NCI-H510A (cell line): ENCODE data around the gene STX8.
A peak's percentile ranks its signal among the peaks of the same experiment; 100 is the strongest.
"Not testable (repeated sequence)": the region's sequence is repeated elsewhere in the genome, so short reads cannot be mapped to it uniquely, and the experiment has no call there.

Source experiments
- DNase-seq: peaks from one replicate; lab custom pipeline; 2025; lab: John Stamatoyannopoulos, UW

The STX8 gene, protein sequence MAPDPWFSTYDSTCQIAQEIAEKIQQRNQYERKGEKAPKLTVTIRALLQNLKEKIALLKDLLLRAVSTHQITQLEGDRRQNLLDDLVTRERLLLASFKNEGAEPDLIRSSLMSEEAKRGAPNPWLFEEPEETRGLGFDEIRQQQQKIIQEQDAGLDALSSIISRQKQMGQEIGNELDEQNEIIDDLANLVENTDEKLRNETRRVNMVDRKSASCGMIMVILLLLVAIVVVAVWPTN

DNA sequence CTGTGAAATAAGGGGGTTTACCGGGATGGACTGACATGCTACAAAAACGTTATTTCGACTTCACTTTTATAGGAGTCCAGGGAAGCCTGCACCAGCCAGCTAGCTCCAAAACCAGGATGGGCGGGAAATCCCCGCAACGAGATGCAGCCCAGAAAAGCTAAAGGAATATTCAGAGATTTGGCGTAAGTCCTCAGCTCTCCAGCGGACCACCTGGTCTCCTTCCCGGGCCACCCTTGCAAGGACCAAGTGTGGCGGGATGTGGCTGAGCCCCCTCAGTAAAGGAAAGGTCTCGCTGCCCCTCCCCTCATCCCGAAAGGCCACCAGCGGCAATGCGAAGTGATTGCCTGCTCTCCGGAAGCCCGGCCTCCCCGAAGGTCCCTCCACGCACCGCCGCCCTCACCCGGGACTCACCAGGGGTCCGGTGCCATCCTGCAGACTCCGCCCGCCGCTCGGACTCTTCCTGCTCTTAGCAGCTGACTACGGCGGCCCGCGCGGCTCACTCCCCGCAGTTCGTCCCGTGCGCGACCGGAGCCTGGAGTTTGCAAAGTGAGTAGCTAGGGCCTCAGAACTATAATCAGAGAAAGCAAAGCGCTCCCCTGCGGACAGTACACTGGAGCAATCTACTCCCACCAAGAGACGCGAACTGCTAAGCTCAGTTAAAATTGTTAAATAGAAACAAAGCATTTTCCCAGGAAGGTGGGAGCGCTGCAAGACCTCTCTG, at the start of gene STX8:
TSS of gene STX8 (minus strand) at position 440 of the 721 bp plus-strand sequence. CDS start at position 428, 12 bp downstream.
- peak; percentile 85 for DNase-seq

DNA sequence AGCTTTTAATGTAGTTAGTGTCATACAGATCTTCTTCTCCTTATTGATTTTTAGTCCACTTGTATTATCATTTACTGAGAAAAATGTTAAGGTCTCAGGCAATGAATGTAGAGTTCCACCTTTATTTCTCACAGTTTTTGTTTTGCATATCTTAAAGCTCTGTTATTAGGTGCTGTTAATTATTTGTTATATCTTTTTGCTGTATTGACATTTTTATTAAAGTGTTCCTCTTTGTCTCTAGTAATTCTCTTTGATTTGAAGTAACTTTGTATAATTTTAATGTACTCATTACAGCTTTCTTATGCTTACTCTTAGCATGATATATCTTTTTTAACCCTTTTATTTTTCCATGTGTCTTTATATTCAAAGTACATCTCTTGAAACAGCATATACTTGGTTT, 47.3 kb upstream of the STX8 start:
- DNase-seq = no peak

DNA sequence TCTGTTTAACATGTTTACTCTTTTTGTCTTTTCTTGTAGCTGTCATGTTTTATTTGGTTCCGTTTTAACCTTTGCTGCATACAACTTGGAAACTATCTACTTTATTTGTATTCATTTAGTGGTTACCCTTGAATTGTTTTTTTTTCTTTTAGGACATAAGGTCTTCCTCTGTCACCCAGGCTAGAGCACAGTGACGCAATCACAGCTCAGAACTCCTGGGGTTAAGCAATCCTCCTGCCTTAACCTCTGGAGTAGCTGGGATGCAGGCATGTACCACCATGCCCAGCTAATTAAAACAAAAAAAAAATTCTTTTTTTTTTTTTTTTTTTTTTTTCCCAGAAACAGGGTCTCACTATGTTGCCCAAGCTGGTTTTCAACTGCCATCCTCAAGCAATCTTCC, 39.9 kb upstream of the STX8 start:
- no peak for DNase-seq

DNA sequence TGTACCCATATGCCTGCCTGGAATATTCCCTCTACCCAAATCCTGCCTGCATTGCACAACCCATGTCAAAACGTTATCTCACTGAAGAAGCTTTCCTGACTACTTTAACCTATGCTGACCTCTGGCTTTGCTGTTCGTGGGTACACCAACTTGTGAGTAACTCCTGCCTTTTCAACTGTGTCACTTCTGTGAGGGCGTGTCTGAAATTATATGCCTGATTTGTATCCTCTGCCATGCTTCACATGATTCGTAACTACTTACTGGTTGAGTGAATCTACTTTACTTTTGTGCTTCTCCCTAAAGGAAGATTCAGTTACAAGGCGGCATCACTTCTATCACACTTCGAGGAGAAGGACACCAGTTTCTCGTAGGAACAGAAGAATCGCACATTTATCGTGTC, 36.4 kb upstream of the STX8 start:
- DNase-seq = no peak

DNA sequence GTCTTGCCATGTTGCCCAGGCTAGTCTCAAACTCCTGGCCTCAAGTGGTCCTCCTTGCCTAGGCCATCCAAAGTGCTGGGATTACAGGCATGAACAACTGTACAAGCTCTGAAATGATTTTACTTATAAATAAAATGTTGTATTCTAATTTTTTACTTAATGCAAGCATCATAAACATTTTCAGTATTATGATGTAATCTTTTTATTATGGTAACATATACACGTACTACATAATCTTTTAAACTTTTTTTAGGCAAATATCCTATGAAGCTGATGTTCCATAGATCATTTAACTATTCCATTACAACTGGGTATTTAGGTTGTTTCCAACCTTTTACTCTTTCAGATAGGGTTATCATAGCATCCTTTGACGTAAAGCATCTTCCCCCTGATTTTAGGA, 35.9 kb upstream of the STX8 start:
- no peak for DNase-seq

DNA sequence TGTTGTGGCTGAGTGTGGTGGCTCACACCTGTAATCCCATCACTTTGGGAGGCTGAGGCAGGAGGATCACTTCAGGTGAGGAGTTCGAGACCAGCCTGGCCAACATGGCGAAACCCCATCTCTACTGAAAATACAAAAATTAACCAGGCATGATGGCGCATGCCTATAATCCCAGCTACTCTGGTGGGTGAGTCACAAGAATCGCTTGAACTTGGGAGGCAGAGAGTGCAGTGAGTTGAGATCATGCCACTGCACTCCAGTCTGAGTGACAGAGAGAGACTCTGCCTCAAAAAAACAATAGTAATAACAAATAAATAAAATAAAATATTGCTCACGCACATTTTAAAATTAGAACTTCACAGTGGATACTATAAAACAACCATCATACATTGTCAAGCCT, 31.4 kb upstream of the STX8 start:
- not testable (repeated sequence) for DNase-seq

DNA sequence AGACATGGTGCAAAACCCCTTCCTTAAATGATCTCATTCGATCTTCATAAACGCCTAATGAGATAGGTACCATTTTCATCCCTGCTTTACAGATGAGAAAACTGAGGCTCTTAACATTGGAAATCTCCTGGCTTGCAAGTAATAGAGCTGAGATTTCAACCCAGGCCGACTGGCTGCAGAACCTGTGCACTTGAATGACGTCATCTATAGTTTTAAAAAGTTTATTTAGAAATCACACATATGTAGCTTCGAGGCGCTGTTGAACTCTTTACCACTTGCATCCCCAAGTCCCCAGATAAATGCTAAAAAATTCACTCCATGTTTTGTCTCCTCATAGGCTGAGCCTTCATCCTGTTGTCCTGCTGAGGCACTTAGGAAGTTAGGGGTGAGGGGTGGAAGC, 30.8 kb upstream of the STX8 start:
- DNase-seq = no peak

DNA sequence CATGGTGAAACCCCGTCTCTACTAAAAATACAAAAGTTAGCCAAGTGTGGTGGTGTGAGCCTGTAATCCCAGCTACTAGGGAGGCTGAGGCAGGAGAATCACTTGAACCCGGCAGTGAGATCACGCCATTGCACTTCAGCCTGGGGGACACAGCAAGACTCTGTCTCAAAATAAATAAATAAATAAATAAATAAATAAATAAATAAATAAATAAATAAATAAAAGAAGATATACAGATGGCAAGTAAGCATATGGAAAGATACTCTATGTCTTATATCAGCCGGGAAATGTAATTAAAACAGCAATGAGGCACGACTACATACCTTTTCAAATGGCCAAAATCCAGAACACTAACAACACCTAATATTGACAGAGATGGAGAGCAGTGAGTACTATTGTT, 29.0 kb upstream of the STX8 start:
- DNase-seq = not testable (repeated sequence)

DNA sequence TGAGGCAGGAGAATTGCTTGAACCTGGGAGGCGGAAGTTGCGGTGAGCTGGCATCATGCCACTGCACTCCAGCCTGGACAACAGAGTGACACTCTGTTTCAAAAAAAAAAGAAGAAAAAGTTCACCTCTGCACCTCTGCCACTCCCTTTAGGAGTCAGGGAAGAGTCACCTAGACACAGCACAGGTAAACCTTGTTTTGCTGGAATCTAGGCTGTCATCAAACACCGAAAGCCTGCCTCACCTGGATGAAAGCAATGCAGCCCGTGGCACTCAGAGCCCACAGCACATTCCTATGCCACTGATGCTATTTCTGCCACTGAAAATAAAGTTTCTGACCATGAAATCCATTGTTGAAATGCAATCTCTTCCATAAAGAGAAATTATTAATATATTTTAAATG, 23.0 kb upstream of the STX8 start:
- no peak for DNase-seq

DNA sequence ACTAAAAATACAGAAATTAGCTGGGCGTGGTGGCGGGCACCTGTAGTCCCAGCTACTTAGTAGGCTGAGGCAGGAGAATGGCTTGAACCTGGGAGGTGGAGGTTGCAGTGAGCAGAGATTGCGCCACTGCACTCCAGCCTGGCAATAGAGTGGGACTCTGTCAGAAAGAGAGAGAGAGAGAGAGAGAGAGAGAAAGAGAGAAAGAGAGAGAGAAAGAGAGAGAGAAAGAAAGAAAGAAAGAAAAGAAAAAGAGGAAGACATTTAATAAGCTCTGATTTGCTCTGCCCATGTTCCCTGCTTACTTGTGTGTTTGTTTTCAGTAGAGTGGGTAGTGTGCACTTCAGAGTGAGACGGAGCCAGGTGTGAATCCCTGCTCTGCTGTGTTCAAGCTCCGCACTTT, 22.0 kb upstream of the STX8 start:
- not testable (repeated sequence) for DNase-seq

DNA sequence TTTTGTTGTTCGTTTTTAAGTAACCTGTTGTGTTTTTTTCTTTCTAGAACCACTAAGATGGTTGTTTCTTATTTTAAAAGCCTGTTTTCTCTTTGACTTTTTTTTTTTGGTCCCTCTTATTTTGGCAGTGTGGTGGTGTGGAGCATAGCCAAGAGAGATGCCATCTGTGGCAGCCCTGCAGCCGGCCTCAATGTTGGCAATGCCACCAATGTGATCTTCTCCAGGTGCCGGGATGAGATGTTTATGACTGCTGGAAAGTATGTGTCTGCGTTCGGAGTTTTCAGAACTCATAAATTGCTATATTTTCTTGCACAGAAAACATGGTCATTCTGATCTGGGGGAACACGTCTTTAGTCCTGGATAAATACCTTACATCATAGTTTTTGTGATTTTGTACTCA, 18.4 kb upstream of the STX8 start:
- DNase-seq = no peak

DNA sequence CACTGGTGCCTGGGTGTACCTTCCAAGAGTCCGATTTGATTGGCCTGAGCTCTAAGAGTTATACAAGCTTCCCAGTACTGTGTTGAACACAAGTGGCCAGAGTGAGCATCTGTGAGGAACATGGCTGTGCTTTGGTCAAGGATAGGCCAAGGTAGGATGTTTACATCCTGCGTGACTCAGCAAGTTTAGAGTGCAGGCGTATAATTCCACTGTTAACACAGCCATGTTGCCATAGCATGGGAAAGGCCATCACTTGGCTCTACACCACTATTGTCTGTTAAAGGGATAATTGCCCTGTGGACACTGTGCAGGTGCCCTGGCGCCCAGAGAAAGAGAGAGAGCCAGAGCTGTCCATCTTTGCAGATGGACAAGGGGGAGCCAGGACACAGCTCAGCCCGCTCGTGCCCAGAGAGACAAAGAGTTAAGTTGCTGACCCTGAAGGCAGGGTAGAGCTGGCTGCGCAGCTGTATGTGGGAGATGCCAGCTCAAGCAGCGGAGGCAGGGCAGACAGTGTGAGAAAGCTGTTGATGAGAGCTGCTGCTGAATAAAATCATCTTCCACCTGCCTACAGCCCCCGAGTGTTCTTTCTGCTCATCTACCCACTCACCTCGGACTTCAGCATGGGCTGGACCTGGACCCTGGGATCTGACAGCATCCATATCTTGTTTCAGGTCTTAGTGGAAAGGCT, 12.5 kb upstream of the STX8 start:
- no peak for DNase-seq

DNA sequence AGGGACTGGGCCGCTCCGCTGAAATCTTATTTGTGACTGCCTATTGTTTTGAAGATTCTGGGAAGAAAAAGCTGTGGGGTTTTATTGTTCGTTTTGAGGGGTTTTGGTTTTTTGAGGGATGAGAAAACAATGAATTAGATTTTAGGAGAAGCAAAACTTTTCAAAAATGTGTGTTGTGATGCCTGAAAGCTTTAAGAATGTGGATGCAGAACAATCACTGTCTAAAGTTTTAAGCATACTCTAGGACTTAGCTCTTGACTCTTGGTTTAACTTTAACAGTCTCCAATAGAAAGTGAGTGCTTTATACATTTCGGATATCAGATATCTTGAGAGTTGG, 1.7 kb upstream of the STX8 start:
- no peak for DNase-seq

DNA sequence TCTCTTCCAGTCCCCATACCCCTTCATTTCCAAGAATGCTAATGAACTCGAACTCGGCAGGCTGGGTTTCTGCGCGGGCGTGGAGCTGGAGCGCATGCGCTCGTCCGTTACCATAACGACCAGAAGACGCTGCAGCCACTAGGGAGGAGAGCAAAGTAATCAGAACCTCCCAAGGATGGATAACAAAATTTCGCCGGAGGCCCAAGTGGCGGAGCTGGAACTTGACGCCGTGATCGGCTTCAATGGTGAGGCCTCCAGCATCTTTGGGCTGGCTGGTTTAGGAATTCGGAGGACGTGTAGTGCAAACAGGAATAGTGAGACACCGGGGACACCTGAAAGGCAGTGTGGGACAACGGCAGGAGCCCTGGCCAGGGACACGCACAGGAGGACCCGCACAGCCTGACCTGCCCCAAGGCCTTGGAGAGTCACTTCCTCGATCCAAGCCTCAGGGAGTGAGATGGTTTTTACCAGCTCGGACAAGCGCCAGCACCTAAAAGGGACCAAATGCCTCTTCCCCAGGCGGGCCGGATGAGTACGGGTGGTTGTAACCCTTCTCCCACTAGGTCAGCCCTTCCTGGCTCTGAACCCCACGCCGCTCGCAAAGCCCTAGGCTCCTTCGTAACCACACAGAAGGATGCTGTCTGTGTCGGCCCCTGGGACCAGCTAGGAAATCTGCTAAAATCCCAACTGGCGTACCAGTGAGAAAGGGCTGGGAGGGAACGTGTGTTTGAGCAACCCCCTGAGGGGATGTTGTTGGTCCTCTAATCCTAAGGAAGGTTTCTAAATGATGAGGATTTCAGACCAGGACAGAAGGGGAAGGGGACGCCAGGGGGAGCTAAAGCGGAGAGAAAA, 1.1 kb upstream of the STX8 start, which contains the start of gene CFAP52:
TSS of gene CFAP52 (plus strand) at position 122 of the 852 bp plus-strand sequence. CDS start at position 176, 54 bp downstream.
- peak; percentile 41 for DNase-seq

DNA sequence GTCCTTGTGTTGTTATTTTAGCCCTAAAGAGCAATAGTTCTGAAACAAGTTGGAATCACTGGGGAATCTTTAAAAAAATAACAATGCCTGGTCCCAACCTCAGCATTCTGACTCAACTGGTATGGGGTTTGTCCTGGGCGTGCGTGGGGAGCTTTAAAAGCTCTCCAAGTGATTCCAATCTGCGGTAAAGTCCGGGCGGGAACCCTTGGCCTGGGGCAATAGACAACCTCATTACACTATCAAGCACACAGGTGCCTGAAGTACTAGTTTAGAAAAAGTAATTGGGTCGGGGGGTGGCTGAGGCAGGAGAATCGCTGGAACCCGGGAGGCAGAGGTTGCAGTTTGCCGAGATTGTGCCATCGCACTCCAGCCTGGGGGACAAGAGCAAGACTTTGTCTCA, 4.4 kb downstream of the STX8 start:
- DNase-seq = no peak

DNA sequence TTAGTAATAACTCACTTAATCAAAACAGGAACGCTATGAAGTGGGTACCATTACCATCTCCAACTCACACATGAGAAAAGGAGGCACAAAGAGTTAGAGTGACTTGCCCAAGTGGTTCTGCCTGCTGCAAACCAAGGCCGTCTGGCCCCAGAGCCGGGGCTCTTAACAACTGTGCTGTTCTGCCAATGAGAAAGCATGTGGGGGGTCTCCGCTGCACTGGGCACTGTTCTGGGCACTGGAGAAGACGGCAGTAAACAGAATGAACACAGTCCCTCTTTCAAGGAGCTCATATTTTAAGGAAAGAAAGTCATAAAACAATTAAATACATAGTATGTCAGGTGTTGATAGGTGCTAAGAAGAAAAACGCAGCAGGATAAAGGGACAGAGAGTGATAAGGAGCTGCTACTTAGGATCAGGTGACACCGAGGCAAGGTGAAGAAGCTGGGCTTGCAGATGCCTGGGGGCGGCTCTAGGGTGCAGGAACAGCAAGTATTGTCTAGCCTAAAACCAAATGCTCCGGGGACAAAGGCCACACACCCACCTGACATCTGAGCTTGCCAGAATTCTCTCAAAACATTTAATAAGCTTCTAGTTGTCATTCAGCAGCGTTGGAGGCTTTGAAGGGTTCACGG, 6.5 kb downstream of the STX8 start:
- DNase-seq = no peak

DNA sequence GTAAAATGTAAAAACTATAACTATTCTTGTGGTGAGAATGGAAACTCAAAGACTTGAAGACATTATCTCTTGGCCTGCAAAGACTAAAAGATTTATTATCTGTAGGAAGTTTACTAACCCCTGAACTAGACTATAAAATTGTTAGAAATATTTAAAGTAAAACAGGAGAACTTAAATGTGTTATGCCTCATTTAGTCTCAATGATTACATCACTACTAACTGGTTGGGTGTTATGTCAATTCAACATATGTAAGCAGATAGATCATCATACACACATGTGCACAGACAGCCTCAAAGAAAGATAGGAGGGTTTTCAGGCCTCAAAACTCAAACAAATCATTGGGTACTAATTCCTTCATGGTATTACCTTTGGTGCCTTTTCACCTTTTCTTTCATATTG, 7.6 kb downstream of the STX8 start:
- DNase-seq = no peak

DNA sequence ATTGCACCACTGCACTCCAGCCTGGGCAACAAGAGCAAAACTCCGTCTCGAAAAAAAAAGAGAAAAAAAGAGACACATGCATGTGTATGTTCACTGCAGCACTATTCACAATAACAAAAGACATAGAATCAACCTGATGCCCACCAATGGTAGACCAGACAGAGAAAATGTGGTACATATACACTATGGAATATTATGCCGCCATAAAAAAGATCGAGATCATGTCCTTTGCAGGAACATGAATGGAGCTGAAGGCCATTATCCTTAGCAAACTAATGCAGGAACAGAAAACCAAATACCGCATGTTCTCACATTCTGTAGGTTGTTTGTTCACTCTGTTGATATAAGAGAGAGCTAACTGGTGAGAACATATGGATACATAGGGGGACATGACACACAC, 8.9 kb downstream of the STX8 start:
- not testable (repeated sequence) for DNase-seq

DNA sequence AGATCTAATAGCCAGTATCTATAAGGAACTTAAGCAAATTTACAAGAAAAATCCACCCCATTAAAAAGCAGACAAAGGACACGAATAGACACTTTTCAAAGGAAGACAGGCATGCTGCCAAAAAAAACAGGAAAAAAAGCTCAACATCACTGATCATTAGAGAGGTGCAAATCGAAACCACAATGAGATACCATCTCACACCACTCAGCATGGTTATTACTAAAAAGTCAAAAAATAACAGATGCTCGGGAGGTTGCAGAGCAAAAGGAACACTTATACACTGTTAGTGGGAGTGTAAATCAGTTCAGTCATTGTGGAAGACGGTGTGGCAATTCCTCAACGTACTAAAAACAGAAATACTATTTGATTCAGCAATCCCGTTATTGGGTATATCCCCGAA, 9.6 kb downstream of the STX8 start:
- DNase-seq = no peak

DNA sequence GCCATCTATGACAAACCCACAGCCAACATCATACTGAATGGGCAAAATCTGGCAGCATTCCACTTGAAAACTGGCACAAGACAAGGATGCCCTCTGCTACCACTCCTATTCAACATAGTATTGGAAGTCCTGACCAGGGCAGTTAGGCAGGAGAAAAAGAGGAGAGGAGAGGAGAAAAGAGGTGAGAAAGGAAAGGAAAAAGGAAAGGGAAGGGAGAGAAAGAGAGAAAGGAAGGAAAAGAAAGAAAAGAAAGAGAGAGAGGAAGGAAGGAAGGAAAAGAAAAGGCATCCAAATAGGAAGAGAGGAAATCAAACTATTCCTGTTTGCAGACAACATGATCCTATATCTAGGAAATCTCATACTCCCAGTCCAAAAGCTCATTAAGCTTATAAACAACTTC, 11.5 kb downstream of the STX8 start:
- no peak for DNase-seq

DNA sequence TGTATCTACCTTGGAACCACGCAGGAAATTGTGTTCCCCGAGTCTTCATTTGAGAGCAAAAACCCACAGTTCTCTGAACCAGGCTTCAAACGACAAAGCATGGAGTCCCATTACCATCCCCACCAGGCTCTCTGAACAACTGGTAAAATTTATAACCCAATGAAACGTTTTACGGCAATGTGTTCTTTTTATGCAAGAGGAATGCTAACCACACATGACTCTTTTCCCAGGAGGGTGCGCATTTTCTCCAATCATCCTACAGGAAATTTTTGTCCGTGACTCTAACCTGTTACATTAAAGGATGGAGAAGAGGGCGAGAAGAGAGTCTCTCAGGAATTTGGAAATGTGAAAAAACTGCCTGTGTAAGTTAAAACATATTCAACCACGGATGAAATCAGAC, 17.8 kb downstream of the STX8 start:
- no peak for DNase-seq
